GM12878 (cell line): ENCODE results near the gene PTPRD. TPM values are rescaled to one million over a fixed set of nuclear protein-coding genes. Genes with fewer than 3 reads are reported as not detected.

Experiments used
- ATAC-seq: fragments of 200-7000 bp; cut with Tn5 transposase; 3 replicates; pipeline ENCODE4 v1.9.1; 2020; ENCODE audit warnings: mild to moderate bottlenecking, moderate library complexity
- BruUV-seq: library from RNA; stranded (reverse); fragments of 400-500 nt; replicated peaks from 2 replicates; lab custom pipeline; 2021; lab: Mats Ljungman, UMichigan
- CTCF ChIA-PET: fragments of 300-600 bp; sonication (Branson Sonifier 250); formaldehyde crosslinking; extraction: SDS; loops from one replicate; lab custom pipeline; 2021; ENCODE audit warnings: inconsistent platforms; lab: Yijun Ruan, JAX
- POLR2A ChIA-PET: fragments of 350-600 bp; formaldehyde crosslinking; extraction: SDS; loops from one replicate; lab custom pipeline; 2021; ENCODE audit warnings: inconsistent platforms; lab: Charles Lee
- RAD21 ChIA-PET: fragments of 300-600 bp; sonication (Branson Sonifier 250); formaldehyde crosslinking; loops from one replicate; lab custom pipeline; 2023; ENCODE audit warnings: antibody characterized with exemption; ENCODE audit not compliant: unreplicated experiment; lab: Charles Lee
- SMC1A ChIA-PET: fragments of 300-600 bp; sonication (Branson Sonifier 250); formaldehyde crosslinking; loops from one replicate; lab custom pipeline; 2023; ENCODE audit not compliant: unreplicated experiment, uncharacterized antibody; lab: Charles Lee
- DNase-seq: peaks from one replicate; pipeline ENCODE4 v3.0.0-alpha.2; 2011; ENCODE audit warnings: low read depth, low spot score
- FAIRE-seq: peaks from 3 replicates; lab custom pipeline; 2011; peaks lifted over from hg19 to GRCh38; lab: Jason Lieb, UNC
- H2AFZ ChIP-seq: 2 replicates; pipeline ENCODE4 v1.6.0; 2011; ENCODE audit warnings: low read depth, low read length, control low read depth; ENCODE audit not compliant: control insufficient read depth
- H3K27ac ChIP-seq: 2 replicates; pipeline ENCODE4 v1.5.1; 2011; ENCODE audit warnings: control low read depth; ENCODE audit not compliant: control insufficient read depth, insufficient read depth
- H3K27me3 ChIP-seq, 2 experiments: replicated peaks in 1 of 2; 2 replicates each; pipeline versions ENCODE4 v1.6.0 to v1.6.1; 2011; ENCODE audit warnings: low read length in 1 of 2; ENCODE audit not compliant: control insufficient read depth in 2 of 2, insufficient read depth in 2 of 2
- H3K36me3 ChIP-seq, 2 experiments: 2 replicates each; pipeline ENCODE4 v1.5.1; 2011; ENCODE audit warnings: low read length in 1 of 2; ENCODE audit not compliant: control insufficient read depth in 2 of 2, insufficient read depth in 2 of 2
- H3K4me1 ChIP-seq: 2 replicates; pipeline ENCODE4 v1.6.1; 2011; ENCODE audit warnings: mild to moderate bottlenecking, low read length, moderate library complexity, mixed read lengths; ENCODE audit not compliant: control insufficient read depth, insufficient read depth
- H3K4me2 ChIP-seq: 2 replicates; pipeline ENCODE4 v1.6.0; 2011; ENCODE audit warnings: control low read depth; ENCODE audit not compliant: control insufficient read depth, insufficient read depth
- H3K4me3 ChIP-seq: fragments of 200-600 bp; sonication (generic); 2 replicates; pipeline ENCODE4 v1.5.1; 2016
- H3K79me2 ChIP-seq: 2 replicates; pipeline ENCODE4 v1.6.0; 2011; ENCODE audit warnings: low read length; ENCODE audit not compliant: control insufficient read depth, insufficient read depth
- H3K9ac ChIP-seq: 2 replicates; pipeline ENCODE4 v1.8.0; 2011; ENCODE audit warnings: low read length, control low read depth, mixed read lengths; ENCODE audit not compliant: control insufficient read depth, insufficient read depth
- H3K9me3 ChIP-seq: replicated peaks from 3 replicates; pipeline ENCODE4 v1.5.1; 2011; ENCODE audit warnings: mild to moderate bottlenecking, low read length; ENCODE audit not compliant: control insufficient read depth, insufficient read depth
- H4K20me1 ChIP-seq: 2 replicates; pipeline ENCODE4 v1.6.0; 2011; ENCODE audit not compliant: control insufficient read depth, insufficient read depth
- CEBPZ ChIP-seq: fragments of 150-350 bp; IDR thresholded peaks from 2 replicates; pipeline ENCODE4 v1.6.1; 2016; ENCODE audit warnings: low read depth, low read length
- CHD4 ChIP-seq: fragments of 200-600 bp; sonication (generic); IDR thresholded peaks from 2 replicates; pipeline ENCODE4 v1.6.1; 2016; ENCODE audit warnings: mild to moderate bottlenecking
- HCFC1 ChIP-seq: fragments of 150-350 bp; IDR thresholded peaks from 2 replicates; pipeline ENCODE4 v1.6.1; 2014; ENCODE audit warnings: low read length
- IKZF1 ChIP-seq: fragments of 450-650 bp; conservative IDR thresholded peaks from 2 replicates; pipeline ENCODE4 v1.6.1; 2017; ENCODE audit warnings: antibody characterized with exemption, mild to moderate bottlenecking
- IRF3 ChIP-seq: fragments of 450-650 bp; IDR thresholded peaks from 2 replicates; pipeline ENCODE4 v1.6.1; 2014; ENCODE audit warnings: mild to moderate bottlenecking
- IRF4 ChIP-seq: IDR thresholded peaks from 2 replicates; pipeline ENCODE4 v1.6.1; 2011; ENCODE audit warnings: low read depth, low read length
- KDM1A ChIP-seq: fragments of 200-600 bp; sonication (generic); IDR thresholded peaks from 2 replicates; pipeline ENCODE4 v1.6.1; 2016; ENCODE audit warnings: borderline replicate concordance
- KLF5 ChIP-seq: fragments of 450-650 bp; IDR thresholded peaks from 2 replicates; pipeline ENCODE4 v1.6.1; 2014; ENCODE audit warnings: mild to moderate bottlenecking; ENCODE audit not compliant: partially characterized antibody
- NFIC ChIP-seq: IDR thresholded peaks from 2 replicates; pipeline ENCODE4 v1.6.1; 2012; ENCODE audit warnings: low read depth, mild to moderate bottlenecking, inconsistent platforms, low read length, moderate library complexity
- NR2C2 ChIP-seq: IDR thresholded peaks from 2 replicates; pipeline ENCODE4 v1.6.1; 2011; ENCODE audit warnings: borderline replicate concordance, low read depth; ENCODE audit not compliant: control insufficient read depth, insufficient read length
- SRF ChIP-seq, 2 experiments: IDR thresholded peaks; 2 replicates each; pipeline ENCODE4 v1.6.1; 2011; ENCODE audit warnings: low read depth in 2 of 2, low read length in 2 of 2, mild to moderate bottlenecking in 1 of 2, moderate library complexity in 1 of 2
- STAT3 ChIP-seq: IDR thresholded peaks from 2 replicates; pipeline ENCODE4 v1.6.1; 2011; ENCODE audit warnings: low read depth, low read length, improper control_type of control experiment
- WGBS: methylation state at CpG from one replicate; pipeline ENCODE4 v1.1.6; 2016; ENCODE audit warnings: low lambda C conversion rate; ENCODE audit not compliant: insufficient replicate concordance, insufficient coverage; ENCODE audit errors: missing lambda C conversion rate; 5-methylcytosine and 5-hydroxymethylcytosine counted together
- in situ Hi-C: fragments of 300-500 bp; cut with MboI; formaldehyde crosslinking; loops from 9 replicates; pipeline ENCODE4 v1.14.3; 2018; ENCODE audit warnings: mixed read lengths
- intact Hi-C: fragments of 100-400 bp; cut with micrococcal nuclease; formaldehyde crosslinking; loops from one replicate; pipeline ENCODE4 v1.14.2; 2022; ENCODE audit not compliant: unreplicated experiment
- polyA plus RNA-seq, 11 experiments: library from polyadenylated mRNA; depleted of rRNA in 4 of 11; unstranded in 6 of 11; stranded (reverse) in 5 of 11; fragments of >200 nt; fragmentation: Nextera tagmentation in 4 of 11; fragmentation: Illumina TruSeq in 1 of 11; extraction: Ambion mirVana in 4 of 11; extraction: Trizol in 1 of 11; gene quantifications; 1 replicate in 1 of 11; 2 replicates in 10 of 11; pipeline versions ENCODE4 v1.2.1 to v1.2.3, GENCODE V29; 2011 to 2016; ENCODE audit warnings: inconsistent platforms in 2 of 11, missing spikeins in 2 of 11, low read depth in 1 of 11
- total RNA-seq, 4 experiments: library from RNA; depleted of rRNA in 3 of 4; stranded (reverse); fragments of >200 nt in 3 of 4; fragmentation: Illumina TruSeq in 1 of 4; extraction: Trizol in 1 of 4; gene quantifications; 2 replicates each; pipeline versions ENCODE4 v1.2.1 to v1.2.3, GENCODE V29; 2013 to 2021

Gene PTPRD
- total and polyA plus RNA-seq, 10 of the 15 experiments (the other 5 are each of a cell fraction or from before 2014, with no cell fraction given): under 0.01 to 0.05 (median 0.01) TPM; not detected in 7

- Histone ChIP-seq H2AFZ (no peak overlapping the region), H3K9ac (no peak overlapping the region), H3K4me1 (no peaks in the 10 kb centered on the region), H3K27me3 (no peaks in the 10 kb centered on the region), H3K27ac (no peak overlapping the region), H3K9me3 (no peaks in the 10 kb centered on the region), H3K79me2 (no peaks in the 10 kb centered on the region), H4K20me1 (no peaks in the 10 kb centered on the region), H3K4me3 (no peak overlapping the region), H3K4me2 (no peak overlapping the region), H3K36me3 (no peaks in the 10 kb centered on the region)
- CTCF ChIA-PET: no interaction called here
- intact Hi-C loops (no loop called here), in situ Hi-C loops (no loop called here)
- POLR2A ChIA-PET: no interaction called here
- 0% methylated on average over 3 of the region's 3 CpGs for WGBS
- DNase-seq: no peak
- BruUV-seq: no TSS peak
- FAIRE-seq: no peak
- RAD21 ChIA-PET: no interaction called here
- SMC1A ChIA-PET: no interaction called here
- ATAC-seq: no peak
- no peak for TF ChIP-seq CHD4
- no peak for TF ChIP-seq NFIC
Observed at GRCh38 chr9:9108641-9109040, 1504.2 kb downstream of the PTPRD start.

GRCh38 chr9:9102295-9102694, 1510.5 kb downstream of the PTPRD start:
- no peaks in the 10 kb centered on the region for H3K36me3 ChIP-seq
- intact Hi-C loops: no loop called here
- no peak overlapping the region for H3K9ac ChIP-seq
- no peak overlapping the region for H2AFZ ChIP-seq
- H3K4me2 ChIP-seq: no peak overlapping the region
- ATAC-seq (no peak), FAIRE-seq (no peak), DNase-seq (no peak)
- 9% methylated on average over 7 of the region's 7 CpGs for WGBS
- no peaks in the 10 kb centered on the region for H3K9me3 ChIP-seq
- no peaks in the 10 kb centered on the region for H3K79me2 ChIP-seq
- SMC1A ChIA-PET: no interaction called here
- RAD21 ChIA-PET: no interaction called here
- BruUV-seq: no TSS peak
- no peak overlapping the region for H3K27ac ChIP-seq
- CTCF ChIA-PET: no interaction called here
- no peaks in the 10 kb centered on the region for H3K27me3 ChIP-seq
- no peaks in the 10 kb centered on the region for H3K4me1 ChIP-seq
- no peak overlapping the region for H3K4me3 ChIP-seq
- POLR2A ChIA-PET: no interaction called here
- TF ChIP-seq KLF5 (no peak), CEBPZ (no peak), IKZF1 (no peak), IRF4 (no peak), STAT3 (no peak), KDM1A (no peak), HCFC1 (no peak), IRF3 (no peak), SRF (IDR thresholded peaks at IDR 0.05; ENCODE audit: low read depth in 2 of 2, low read length in 2 of 2) (no peak), NR2C2 (no peak)
- TF ChIP-seq, all 136 proteins: peak for 0
- no peaks in the 10 kb centered on the region for H4K20me1 ChIP-seq
- in situ Hi-C loops: no loop called here
